GM12891 (cell line): ENCODE measurements around the gene ACSF3.

Experiments used
- POLR2AphosphoS5 ChIP-seq: IDR thresholded peaks from 2 replicates; pipeline ENCODE4 v1.6.1; 2011; ENCODE audit warnings: low read depth, low read length, control low read depth
- SPI1 ChIP-seq: IDR thresholded peaks from 2 replicates; pipeline ENCODE4 v1.6.1; 2011; ENCODE audit warnings: low read depth, low read length, control low read depth
- TAF1 ChIP-seq: IDR thresholded peaks from 2 replicates; pipeline ENCODE4 v1.6.1; 2011; ENCODE audit warnings: low read depth, low read length, control low read depth

- TF ChIP-seq TAF1 (no peak), SPI1 (no peak), POLR2AphosphoS5 (no peak)
These were observed 41.5 kb downstream of the ACSF3 start for GRCh38 chr16:89135166-89135565.
